Spleen (tissue), 11 donors: ENCODE results near the gene NBAS. TPM values are rescaled to one million over a fixed set of nuclear protein-coding genes. Genes with fewer than 3 reads are reported as not detected.

Source experiments
- DNase-seq: peaks from one replicate; pipeline ENCODE4 v3.0.0-alpha.2; 2020
- H3K27ac ChIP-seq, 8 donors: fragments of 200-600 bp; sonication (generic) in 7 of 8; 1 replicate in 4 of 8; 2 replicates in 4 of 8; pipeline versions ENCODE4 v1.5.0 to v1.8.0; 2016 to 2021; ENCODE audit warnings: inconsistent platforms in 4 of 8, mild to moderate bottlenecking in 4 of 8, moderate library complexity in 1 of 8
- H3K27me3 ChIP-seq, 7 donors: fragments of 200-600 bp; sonication (generic) in 6 of 7; replicated peaks in 1 of 7; 1 replicate in 4 of 7; 2 replicates in 3 of 7; pipeline versions ENCODE4 v1.5.0 to v1.8.0; 2016 to 2021; ENCODE audit warnings: inconsistent platforms in 3 of 7, mild to moderate bottlenecking in 1 of 7
- H3K36me3 ChIP-seq, 6 donors: fragments of 200-600 bp; sonication (generic) in 5 of 6; 1 replicate in 4 of 6; 2 replicates in 2 of 6; pipeline versions ENCODE4 v1.5.0 to v1.8.0; 2016 to 2021; ENCODE audit warnings: inconsistent platforms in 2 of 6
- H3K4me1 ChIP-seq, 6 donors: fragments of 200-600 bp; sonication (generic) in 5 of 6; 1 replicate in 3 of 6; 2 replicates in 3 of 6; pipeline versions ENCODE4 v1.5.0 to v1.8.0; 2016 to 2021; ENCODE audit warnings: inconsistent platforms in 3 of 6
- H3K4me3 ChIP-seq, 8 donors: fragments of 200-600 bp; sonication (generic) in 7 of 8; 1 replicate in 4 of 8; 2 replicates in 4 of 8; pipeline versions ENCODE4 v1.5.0 to v1.8.0; 2016 to 2021; ENCODE audit warnings: inconsistent platforms in 4 of 8, mild to moderate bottlenecking in 4 of 8, moderate library complexity in 2 of 8
- H3K9me3 ChIP-seq, 8 donors: fragments of 200-600 bp; sonication (generic) in 7 of 8; 1 replicate in 4 of 8; 2 replicates in 4 of 8; pipeline versions ENCODE4 v1.5.0 to v1.8.0; 2016 to 2021; ENCODE audit warnings: inconsistent platforms in 4 of 8
- CTCF ChIP-seq, 11 experiments: fragments of 200-600 bp in 7 of 11; fragments of 450-650 bp in 4 of 11; sonication (generic) in 4 of 11; IDR thresholded peaks in 8 of 11; conservative IDR thresholded peaks in 3 of 11; 1 replicate in 7 of 11; 2 replicates in 4 of 11; pipeline versions ENCODE4 v1.4.0 to v1.8.0; 2016 to 2021; ENCODE audit warnings: antibody characterized with exemption in 11 of 11, inconsistent platforms in 4 of 11, mild to moderate bottlenecking in 1 of 11
- POLR2A ChIP-seq, 3 donors: fragments of 450-650 bp; IDR thresholded peaks; one replicate each; pipeline ENCODE4 v1.5.1; 2017; ENCODE audit warnings: antibody characterized with exemption in 3 of 3, mild to moderate bottlenecking in 1 of 3
- POLR2AphosphoS5 ChIP-seq, 3 donors: sonication (generic); formaldehyde crosslinking; IDR thresholded peaks; one replicate each; pipeline ENCODE4 v1.5.1; 2017; ENCODE audit warnings: antibody characterized with exemption in 3 of 3
- WGBS, 5 donors: extraction: QIAGEN DNeasy Blood & Tissue Kit in 3 of 5; methylation state at CpG; one replicate each; pipeline versions ENCODE4 v1.1.5 to v1.1.7; 2013 to 2018; 5-methylcytosine and 5-hydroxymethylcytosine counted together
- intact Hi-C: fragments of 100-400 bp; cut with DNase I; formaldehyde crosslinking; loops from one replicate; pipeline ENCODE4 v1.15.0; 2023; ENCODE audit warnings: low total_unique reads
- polyA plus RNA-seq, 3 donors: library from polyadenylated mRNA; stranded (reverse); fragments of 200-250 nt; gene quantifications; one replicate each; pipeline ENCODE4 v1.2.1, GENCODE V29; 2013
- total RNA-seq, 7 donors: library from RNA; depleted of rRNA in 3 of 7; stranded (reverse); fragments of >200 nt in 3 of 7; fragmentation: NEBNext Ultra II Directional in 4 of 7; extraction: Animal tissue kit (Norgen Biotek cat#: 25700) in 4 of 7; gene quantifications; one replicate each; pipeline versions ENCODE4 v1.1.0 to v1.2.1, GENCODE V29; 2016 to 2021
- donor health status: healthy with polysubstance abuse.
- donor health status: DM: no; HTN: no; CAD: no; lungs with moderate emphysema.
- donor health status: DM: no; HTN: no; CAD: no.
- donor health status: Bipolar disorder and iron deficiency.
- donor health status: healthy.
- donor health status: DM: no; HTN: no; CAD: no.
- donor health status: DM: yes; HTN: yes; CAD: no.

The NBAS gene
- total and polyA plus RNA-seq, 10 donors = 21.1 to 49.0 (median 40.9) TPM

DNA sequence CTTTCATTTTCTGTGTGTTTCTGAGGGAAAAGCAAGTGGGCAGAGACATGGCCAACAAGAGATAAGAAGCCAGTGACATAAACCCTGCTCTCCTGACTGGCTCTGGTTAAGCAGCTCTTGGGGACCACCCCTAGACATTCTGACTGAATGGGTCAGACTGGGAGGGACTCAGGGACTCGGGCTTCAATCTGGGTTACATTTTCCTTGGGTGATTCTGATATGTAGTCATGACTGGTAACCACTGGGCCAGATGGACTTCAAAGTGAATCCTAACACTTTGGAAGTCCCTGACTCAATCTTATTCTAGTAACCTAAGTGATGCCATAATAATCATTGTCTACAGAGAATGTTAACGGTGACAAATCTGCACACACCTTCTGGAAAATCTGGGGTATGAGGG is 397.8 kb downstream of the NBAS start:
- H3K27me3 ChIP-seq = no peaks in the 10 kb centered on the region
- H3K27ac ChIP-seq = no peak overlapping the region
- H3K4me3 ChIP-seq = no peak overlapping the region
- peaks cover 0 to 27% (median 10%) of the 10 kb centered on the region in 6 donors for H3K36me3 ChIP-seq
- no peak for TF ChIP-seq POLR2AphosphoS5 (IDR thresholded peaks at IDR 0.05)
- TF ChIP-seq POLR2A (IDR thresholded peaks at IDR 0.05) = no peak
- no peak for TF ChIP-seq CTCF (IDR thresholded peaks at IDR 0.05 in 8 of 11, conservative IDR thresholded peaks at IDR 0.05 in 3 of 11)
- DNase-seq = no peak
- 32 to 87% (median 86%) methylated on average over 2 of the region's 2 CpGs for WGBS, 5 donors
- no peaks in the 10 kb centered on the region for H3K9me3 ChIP-seq
- no peaks in the 10 kb centered on the region for H3K4me1 ChIP-seq
- intact Hi-C loops = no loop called here

- 88 to 95% (median 90%) methylated on average over 3 of the region's 3 CpGs for WGBS, 5 donors
- H3K4me1 ChIP-seq = no peaks in the 10 kb centered on the region
- peaks cover 0 to 23% (median 10%) of the 10 kb centered on the region in 6 donors for H3K36me3 ChIP-seq
- intact Hi-C loops = no loop called here
- H3K27me3 ChIP-seq = no peaks in the 10 kb centered on the region
- no peak for DNase-seq
- H3K9me3 ChIP-seq = no peaks in the 10 kb centered on the region
- no peak overlapping the region for H3K4me3 ChIP-seq
- no peak for TF ChIP-seq POLR2A (IDR thresholded peaks at IDR 0.05)
- TF ChIP-seq CTCF (IDR thresholded peaks at IDR 0.05 in 8 of 11, conservative IDR thresholded peaks at IDR 0.05 in 3 of 11) = no peak
- TF ChIP-seq POLR2AphosphoS5 (IDR thresholded peaks at IDR 0.05) = no peak
- no peak overlapping the region for H3K27ac ChIP-seq
Observed at GRCh38 chr2:15162620-15163019, 398.5 kb downstream of the NBAS start.

- no peak overlapping the region for H3K27ac ChIP-seq
- peaks cover 0 to 1% (median 0%) of the 10 kb centered on the region in 6 donors for H3K36me3 ChIP-seq
- intact Hi-C loops = no loop called here
- no peak for TF ChIP-seq POLR2A (IDR thresholded peaks at IDR 0.05)
- TF ChIP-seq POLR2AphosphoS5 (IDR thresholded peaks at IDR 0.05) = no peak
- no peak for TF ChIP-seq CTCF (IDR thresholded peaks at IDR 0.05 in 8 of 11, conservative IDR thresholded peaks at IDR 0.05 in 3 of 11)
- H3K9me3 ChIP-seq = no peaks in the 10 kb centered on the region
- peak; percentile 41 for DNase-seq
- no peaks in the 10 kb centered on the region for H3K4me1 ChIP-seq
- 73 to 86% (median 77%) methylated on average over 9 of the region's 9 CpGs for WGBS, 5 donors
- no peaks in the 10 kb centered on the region for H3K27me3 ChIP-seq
- H3K4me3 ChIP-seq = no peak overlapping the region
Observed at GRCh38 chr2:15160201-15160991, 400.7 kb downstream of the NBAS start.

GRCh38 chr2:15159751-15160177 is 401.4 kb downstream of the NBAS start:
- Histone ChIP-seq H3K4me1 (no peaks in the 10 kb centered on the region), H3K9me3 (no peaks in the 10 kb centered on the region), H3K27me3 (no peaks in the 10 kb centered on the region), H3K27ac (no peak overlapping the region), H3K36me3 (no peaks in the 10 kb centered on the region), H3K4me3 (no peak overlapping the region)
- TF ChIP-seq CTCF (IDR thresholded peaks at IDR 0.05 in 8 of 11, conservative IDR thresholded peaks at IDR 0.05 in 3 of 11) (peak in 5 of 11 experiments; percentile 22 to 40 (median 30)), POLR2A (IDR thresholded peaks at IDR 0.05) (no peak), POLR2AphosphoS5 (IDR thresholded peaks at IDR 0.05) (no peak)
- WGBS, 5 donors = 24 to 40% (median 34%) methylated on average over 3 of the region's 3 CpGs
- no peak for DNase-seq
- intact Hi-C loops = no loop called here
